Ishikawa (cell line): Measurements from ENCODE around the gene ABCF2.

Experiments used
- CEBPB ChIP-seq: IDR thresholded peaks from 2 replicates; pipeline ENCODE4 v1.6.1; 2012
- MAX ChIP-seq: IDR thresholded peaks from 2 replicates; pipeline ENCODE4 v1.6.1; 2012
- REST ChIP-seq: IDR thresholded peaks from 2 replicates; pipeline ENCODE4 v1.6.1; 2012; ENCODE audit warnings: low read depth, mild to moderate bottlenecking
- ZBTB7A ChIP-seq: IDR thresholded peaks from 2 replicates; pipeline ENCODE4 v1.6.1; 2012; ENCODE audit warnings: low read depth
- TF ChIP-seq, protein P1 (sequence below): IDR thresholded peaks from 2 replicates; pipeline ENCODE4 v1.6.1; 2012

GRCh38 chr7:151273651-151274390, 46.8 kb upstream of the ABCF2 start:
- no peak for TF ChIP-seq CEBPB
- TF ChIP-seq, protein P1, sequence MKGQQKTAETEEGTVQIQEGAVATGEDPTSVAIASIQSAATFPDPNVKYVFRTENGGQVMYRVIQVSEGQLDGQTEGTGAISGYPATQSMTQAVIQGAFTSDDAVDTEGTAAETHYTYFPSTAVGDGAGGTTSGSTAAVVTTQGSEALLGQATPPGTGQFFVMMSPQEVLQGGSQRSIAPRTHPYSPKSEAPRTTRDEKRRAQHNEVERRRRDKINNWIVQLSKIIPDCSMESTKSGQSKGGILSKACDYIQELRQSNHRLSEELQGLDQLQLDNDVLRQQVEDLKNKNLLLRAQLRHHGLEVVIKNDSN, result no peak
- TF ChIP-seq ZBTB7A, result no peak
- no peak for TF ChIP-seq REST
- no peak for TF ChIP-seq MAX
